ENCODE data around the gene ASPSCR1. TPM values are rescaled to one million over a fixed set of nuclear protein-coding genes. Genes with fewer than 3 reads are reported as not detected.

The ASPSCR1 gene
- total RNA-seq, 4 donors from 2014 or later: 12.6 to 24.3 (median 15.1) TPM

GRCh38 chr17:82022310-82022980 is 45.0 kb downstream of the ASPSCR1 start, which contains the start of gene CENPX:
Gene CENPX, minus strand, starts transcription at chr17:82022878. Its CDS starts 17 bp downstream, at chr17:82022861.
- ATAC-seq (ENCODE audit: low FRiP score) (peak; percentile 0), DNase-seq (ENCODE audit: low spot score) (no peak)
- TF ChIP-seq, protein P1, sequence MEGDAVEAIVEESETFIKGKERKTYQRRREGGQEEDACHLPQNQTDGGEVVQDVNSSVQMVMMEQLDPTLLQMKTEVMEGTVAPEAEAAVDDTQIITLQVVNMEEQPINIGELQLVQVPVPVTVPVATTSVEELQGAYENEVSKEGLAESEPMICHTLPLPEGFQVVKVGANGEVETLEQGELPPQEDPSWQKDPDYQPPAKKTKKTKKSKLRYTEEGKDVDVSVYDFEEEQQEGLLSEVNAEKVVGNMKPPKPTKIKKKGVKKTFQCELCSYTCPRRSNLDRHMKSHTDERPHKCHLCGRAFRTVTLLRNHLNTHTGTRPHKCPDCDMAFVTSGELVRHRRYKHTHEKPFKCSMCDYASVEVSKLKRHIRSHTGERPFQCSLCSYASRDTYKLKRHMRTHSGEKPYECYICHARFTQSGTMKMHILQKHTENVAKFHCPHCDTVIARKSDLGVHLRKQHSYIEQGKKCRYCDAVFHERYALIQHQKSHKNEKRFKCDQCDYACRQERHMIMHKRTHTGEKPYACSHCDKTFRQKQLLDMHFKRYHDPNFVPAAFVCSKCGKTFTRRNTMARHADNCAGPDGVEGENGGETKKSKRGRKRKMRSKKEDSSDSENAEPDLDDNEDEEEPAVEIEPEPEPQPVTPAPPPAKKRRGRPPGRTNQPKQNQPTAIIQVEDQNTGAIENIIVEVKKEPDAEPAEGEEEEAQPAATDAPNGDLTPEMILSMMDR (IDR thresholded peaks at IDR 0.05): no peak

DNA sequence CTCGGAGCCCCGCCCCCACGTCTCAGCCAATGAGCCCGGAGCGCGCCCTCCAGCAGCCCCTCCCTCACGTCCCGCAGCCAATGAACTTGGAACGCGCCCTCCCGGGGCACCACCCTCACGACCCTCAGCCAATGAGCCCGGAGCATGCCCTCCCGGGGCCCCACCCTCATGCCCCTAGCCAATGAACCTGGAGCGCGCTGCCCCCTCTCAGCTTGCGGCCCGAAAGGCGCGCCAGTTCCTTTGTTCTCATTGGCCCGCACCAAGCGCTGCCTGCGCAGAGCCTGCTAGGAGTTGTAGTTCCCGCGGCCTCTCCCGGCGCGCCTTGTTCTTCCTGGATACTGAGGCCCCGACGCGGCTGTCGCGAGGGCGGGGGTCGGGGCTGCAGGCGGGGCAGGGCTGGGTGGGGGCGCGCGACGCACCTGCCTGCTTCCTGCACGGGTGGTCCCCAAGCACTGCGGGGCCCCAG is 45.6 kb downstream of the ASPSCR1 start, which contains the start of gene LRRC45:
LRRC45 (plus strand) TSS at position 325 of the 466 bp plus-strand sequence. CDS start 339 bp downstream, outside the sequence.
- ATAC-seq (ENCODE audit: low FRiP score) (peak; percentile 97), DNase-seq (ENCODE audit: low spot score) (peak; percentile 99)
- TF ChIP-seq, protein P1 (IDR thresholded peaks at IDR 0.05): no peak

DNA sequence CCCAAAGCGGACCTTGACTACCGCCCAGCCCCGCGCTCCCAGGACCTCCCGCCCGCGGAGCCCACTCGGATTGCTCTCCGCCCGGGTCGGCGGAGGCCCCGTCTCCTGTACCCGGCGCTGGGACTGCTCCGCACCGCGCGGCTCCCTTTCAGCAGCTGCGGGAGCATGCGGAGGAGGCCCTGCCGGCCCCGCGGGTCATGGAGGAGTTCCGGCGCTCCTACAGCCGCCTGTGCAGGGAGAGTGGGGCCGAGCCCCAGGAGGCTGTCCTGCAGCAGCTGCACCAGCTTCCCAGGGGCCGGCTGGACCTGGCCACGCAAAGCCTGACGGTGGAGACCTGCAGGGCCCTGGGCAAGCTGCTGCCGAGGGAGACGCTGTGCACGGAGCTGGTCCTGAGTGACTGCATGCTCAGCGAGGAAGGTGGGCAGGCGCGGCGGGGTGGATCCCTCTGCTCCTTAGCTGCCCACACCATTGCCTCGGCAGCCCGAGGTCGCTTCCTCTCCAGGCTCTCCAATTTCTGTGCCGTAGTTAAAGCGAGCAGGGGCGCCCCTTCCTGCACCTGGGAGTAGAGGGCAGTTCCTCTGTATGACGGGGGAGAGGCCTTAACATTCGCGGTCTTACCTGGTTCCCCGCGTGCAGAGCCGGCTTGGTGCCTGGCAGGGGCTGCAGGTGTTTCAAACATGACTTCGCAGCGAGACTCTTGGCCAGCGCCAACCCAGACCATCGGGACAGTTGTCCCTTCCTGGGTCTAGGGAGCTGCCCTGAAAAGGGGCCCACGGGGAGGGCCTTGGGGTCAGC is 46.2 kb downstream of the ASPSCR1 start:
- no peak for ATAC-seq (ENCODE audit: low FRiP score)
- TF ChIP-seq, protein P1 (IDR thresholded peaks at IDR 0.05): no peak
- no peak for DNase-seq (ENCODE audit: low spot score)

GRCh38 chr17:82024859-82025258 is 47.4 kb downstream of the ASPSCR1 start:
- no peak for DNase-seq (ENCODE audit: low spot score)
- no peak for ATAC-seq (ENCODE audit: low FRiP score)
- TF ChIP-seq, protein P1 (IDR thresholded peaks at IDR 0.05): no peak

DNA sequence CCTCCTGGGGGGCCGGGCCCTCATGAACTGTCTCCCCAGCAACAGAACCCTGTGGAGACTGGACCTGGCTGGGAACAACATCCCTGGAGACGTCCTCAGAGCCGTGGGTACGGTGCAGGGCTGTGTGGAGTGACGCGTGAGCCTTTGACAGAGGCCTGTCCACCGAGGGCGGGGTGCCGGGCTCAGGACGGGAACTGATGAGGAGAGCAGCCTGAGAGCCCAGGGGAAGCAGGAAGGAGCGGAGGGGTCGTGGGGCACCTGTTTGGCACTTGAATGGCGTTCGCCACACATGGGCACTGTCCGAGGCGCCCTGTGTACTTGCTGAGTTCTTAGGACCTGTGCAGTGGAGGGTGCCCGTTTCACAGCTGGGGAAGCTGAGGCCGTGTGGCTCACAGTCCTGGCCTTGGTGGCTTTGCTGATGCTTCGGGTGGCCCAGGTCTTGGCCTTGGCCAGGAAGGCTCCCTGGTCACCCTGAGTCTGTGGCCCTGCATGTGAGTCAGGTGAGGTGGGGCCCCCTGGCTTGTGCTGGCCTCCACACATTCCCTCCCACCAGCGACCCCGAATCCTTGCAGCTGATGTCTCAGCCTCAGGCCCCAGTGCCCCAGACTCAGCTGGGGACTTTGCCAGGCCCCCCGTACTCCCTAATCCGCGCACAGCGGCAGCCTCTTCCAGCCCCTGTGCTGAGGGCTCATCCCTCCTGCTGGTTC is 48.1 kb downstream of the ASPSCR1 start:
- TF ChIP-seq, protein P1 (IDR thresholded peaks at IDR 0.05): no peak
- DNase-seq (ENCODE audit: low spot score): no peak

DNA sequence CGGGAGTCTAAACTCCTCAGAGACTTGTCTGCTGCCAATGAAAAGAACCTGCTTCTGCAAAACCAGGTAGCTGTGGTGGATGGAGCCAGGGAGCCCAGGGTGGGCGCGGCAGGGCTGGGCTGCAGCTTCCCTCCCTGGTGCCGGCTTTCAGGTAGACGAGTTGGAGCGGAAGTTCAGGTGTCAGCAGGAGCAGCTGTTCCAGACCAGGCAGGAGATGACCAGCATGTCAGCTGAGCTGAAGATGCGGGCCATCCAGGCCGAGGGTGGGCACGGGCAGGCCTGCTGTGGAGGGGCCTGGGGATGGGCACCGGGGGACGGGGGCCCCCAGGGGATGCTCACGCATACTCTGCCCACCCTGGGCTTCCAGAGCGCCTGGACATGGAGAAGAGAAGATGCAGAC is 50.8 kb downstream of the ASPSCR1 start:
- TF ChIP-seq, protein P1 (IDR thresholded peaks at IDR 0.05): no peak
- DNase-seq (ENCODE audit: low spot score) (no peak), ATAC-seq (ENCODE audit: low FRiP score) (no peak)

More for the DNA sequence above, 48.1 kb downstream of the ASPSCR1 start:
- no peak for ATAC-seq (ENCODE audit: low FRiP score)
